ENCODE results near the gene CX3CR1. TPM values are rescaled to one million over a fixed set of nuclear protein-coding genes. Genes with fewer than 3 reads are reported as not detected.

Gene CX3CR1
- polyA plus RNA-seq, 1 experiment, result not detected

DNA sequence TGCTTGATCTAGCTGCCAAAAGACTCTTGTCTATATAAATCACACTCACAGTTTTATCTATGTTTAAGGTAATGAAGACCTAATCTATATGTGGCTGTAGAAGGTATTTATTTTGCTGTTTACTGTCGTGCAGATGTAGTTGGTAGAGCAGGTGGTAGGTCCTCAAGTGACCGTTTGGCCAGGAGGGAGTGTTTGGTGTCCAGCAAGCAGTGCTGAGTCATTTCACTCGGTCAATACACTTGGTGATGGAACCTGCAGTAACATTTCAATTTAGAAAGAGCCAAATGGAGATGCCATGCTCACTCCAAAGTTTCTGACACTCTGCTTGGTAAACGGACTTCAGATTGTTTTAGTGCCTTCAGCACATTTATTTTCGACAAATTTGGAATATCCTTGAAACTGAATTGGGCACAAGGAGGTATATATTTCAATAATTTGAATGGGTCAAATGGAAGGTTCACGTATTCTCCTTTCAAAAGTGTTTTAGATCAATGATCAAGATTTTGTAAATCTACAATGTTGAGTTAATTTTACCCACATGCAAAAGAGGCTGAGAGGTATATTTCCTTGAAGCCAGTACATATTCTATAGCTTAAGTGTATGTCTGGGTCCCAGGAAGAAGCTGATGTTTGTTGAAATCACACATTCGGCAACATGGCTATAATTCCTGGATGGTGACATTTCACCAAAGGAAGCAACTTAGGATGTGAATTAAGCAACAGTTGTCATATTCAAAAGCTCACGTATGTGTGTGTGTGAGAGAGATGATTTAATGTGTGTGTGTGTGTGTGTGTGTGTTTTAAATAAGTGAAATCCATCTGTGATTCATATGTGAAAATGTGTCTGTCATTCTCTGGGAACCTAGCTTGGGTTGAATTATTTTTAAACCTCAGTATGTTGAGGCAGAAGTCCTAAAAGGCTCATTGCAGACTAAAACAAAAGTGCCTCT, 7.7 kb upstream of the CX3CR1 start:
- no peaks in the 10 kb centered on the region for H3K9me3 ChIP-seq (ENCODE audit: control insufficient read depth, insufficient read depth, low read length)
- no peak for DNase-seq (ENCODE audit: low read depth, low spot score)

DNA sequence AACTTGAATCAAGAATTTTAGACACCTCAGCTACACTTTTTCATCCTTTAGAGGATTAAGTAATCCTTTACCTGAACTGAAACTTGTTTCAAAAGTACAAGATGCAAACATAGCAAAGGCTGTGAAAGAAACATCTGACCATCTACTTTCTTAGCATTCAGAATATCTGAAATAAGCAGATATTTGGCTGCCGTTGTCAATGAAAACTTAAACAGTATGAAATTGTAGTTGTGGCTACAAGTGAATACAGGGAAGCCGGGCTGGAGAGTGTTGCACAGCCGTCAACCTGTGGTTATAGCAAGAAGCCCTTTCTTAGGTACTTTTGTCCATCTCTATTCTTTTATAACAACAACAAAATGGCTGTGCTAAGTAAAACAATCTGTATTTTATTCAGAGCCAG, 6.9 kb upstream of the CX3CR1 start:
- ChIA-PET CTCF (interaction anchor here (1.6 to 11.8 kb wide), 5 partner anchors 10 to 220 kb away, joined by 3 to 446 read pairs (median 47); partner anchors contain the start of genes CX3CR1 and XIRP1), POLR2A (no interaction called here)
- no peak for DNase-seq (ENCODE audit: low read depth, low spot score)
- TF ChIP-seq, protein P1, sequence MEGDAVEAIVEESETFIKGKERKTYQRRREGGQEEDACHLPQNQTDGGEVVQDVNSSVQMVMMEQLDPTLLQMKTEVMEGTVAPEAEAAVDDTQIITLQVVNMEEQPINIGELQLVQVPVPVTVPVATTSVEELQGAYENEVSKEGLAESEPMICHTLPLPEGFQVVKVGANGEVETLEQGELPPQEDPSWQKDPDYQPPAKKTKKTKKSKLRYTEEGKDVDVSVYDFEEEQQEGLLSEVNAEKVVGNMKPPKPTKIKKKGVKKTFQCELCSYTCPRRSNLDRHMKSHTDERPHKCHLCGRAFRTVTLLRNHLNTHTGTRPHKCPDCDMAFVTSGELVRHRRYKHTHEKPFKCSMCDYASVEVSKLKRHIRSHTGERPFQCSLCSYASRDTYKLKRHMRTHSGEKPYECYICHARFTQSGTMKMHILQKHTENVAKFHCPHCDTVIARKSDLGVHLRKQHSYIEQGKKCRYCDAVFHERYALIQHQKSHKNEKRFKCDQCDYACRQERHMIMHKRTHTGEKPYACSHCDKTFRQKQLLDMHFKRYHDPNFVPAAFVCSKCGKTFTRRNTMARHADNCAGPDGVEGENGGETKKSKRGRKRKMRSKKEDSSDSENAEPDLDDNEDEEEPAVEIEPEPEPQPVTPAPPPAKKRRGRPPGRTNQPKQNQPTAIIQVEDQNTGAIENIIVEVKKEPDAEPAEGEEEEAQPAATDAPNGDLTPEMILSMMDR (IDR thresholded peaks at IDR 0.05; ENCODE audit: low read depth, low read length), result no peak
- no peak overlapping the region for H3K4me3 ChIP-seq (ENCODE audit: low read depth, low read length)
- no peaks in the 10 kb centered on the region for H3K27me3 ChIP-seq (ENCODE audit: control insufficient read depth, insufficient read depth, low read length)
- H3K27ac ChIP-seq (ENCODE audit: low read depth, low read length), result no peak overlapping the region
- no peaks in the 10 kb centered on the region for H3K9me3 ChIP-seq (ENCODE audit: control insufficient read depth, insufficient read depth, low read length)

More for the DNA sequence above, 7.7 kb upstream of the CX3CR1 start:
- POLR2A ChIA-PET, result interaction anchor here (1.1 to 1.5 kb wide), 2 partner anchors 110 to 161 kb away, joined by 3 to 4 read pairs; no protein-coding TSS in a partner anchor
- no peak overlapping the region for H3K27ac ChIP-seq (ENCODE audit: low read depth, low read length)
- TF ChIP-seq, protein P1 (IDR thresholded peaks at IDR 0.05; ENCODE audit: low read depth, low read length), result no peak
- H3K4me3 ChIP-seq (ENCODE audit: low read depth, low read length), result no peak overlapping the region
- CTCF ChIA-PET, result interaction anchor here (0.6 to 11.8 kb wide), 44 partner anchors 10 to 791 kb away, joined by 3 to 446 read pairs (median 5); partner anchors contain the start of genes CX3CR1, EXOG, GORASP1 and TTC21A
- H3K27me3 ChIP-seq (ENCODE audit: control insufficient read depth, insufficient read depth, low read length), result no peaks in the 10 kb centered on the region

DNA sequence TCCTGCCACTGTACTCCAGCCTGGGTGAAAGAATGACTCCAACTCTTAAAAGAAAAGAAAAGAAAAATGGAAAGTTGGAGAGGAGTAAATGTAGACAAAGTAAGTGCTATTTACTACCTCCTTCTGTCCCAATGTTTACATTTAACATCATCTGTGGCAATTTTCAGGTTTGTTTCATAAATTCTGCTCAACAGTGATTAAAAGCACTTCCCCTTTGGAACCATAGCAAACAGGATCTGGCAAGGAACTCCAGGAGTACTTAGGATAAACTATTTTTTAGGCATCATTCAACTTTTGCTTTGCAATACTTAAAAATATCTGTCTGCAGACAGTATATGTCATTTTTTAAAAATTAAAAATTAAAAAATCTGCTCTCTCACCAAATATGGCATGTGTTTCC, 5.5 kb upstream of the CX3CR1 start:
- no peak overlapping the region for H3K4me3 ChIP-seq (ENCODE audit: low read depth, low read length)
- DNase-seq (ENCODE audit: low read depth, low spot score), result no peak
- ChIA-PET POLR2A (no interaction called here), CTCF (interaction anchor here (0.6 to 11.8 kb wide), 3 partner anchors 90 to 158 kb away, joined by 3 to 446 read pairs (median 269); partner anchors contain the start of gene XIRP1)
- TF ChIP-seq, protein P1 (IDR thresholded peaks at IDR 0.05; ENCODE audit: low read depth, low read length), result no peak
- H3K27me3 ChIP-seq (ENCODE audit: control insufficient read depth, insufficient read depth, low read length), result peaks cover 2% of the 10 kb centered on the region
- no peaks in the 10 kb centered on the region for H3K9me3 ChIP-seq (ENCODE audit: control insufficient read depth, insufficient read depth, low read length)
- H3K27ac ChIP-seq (ENCODE audit: low read depth, low read length), result no peak overlapping the region

DNA sequence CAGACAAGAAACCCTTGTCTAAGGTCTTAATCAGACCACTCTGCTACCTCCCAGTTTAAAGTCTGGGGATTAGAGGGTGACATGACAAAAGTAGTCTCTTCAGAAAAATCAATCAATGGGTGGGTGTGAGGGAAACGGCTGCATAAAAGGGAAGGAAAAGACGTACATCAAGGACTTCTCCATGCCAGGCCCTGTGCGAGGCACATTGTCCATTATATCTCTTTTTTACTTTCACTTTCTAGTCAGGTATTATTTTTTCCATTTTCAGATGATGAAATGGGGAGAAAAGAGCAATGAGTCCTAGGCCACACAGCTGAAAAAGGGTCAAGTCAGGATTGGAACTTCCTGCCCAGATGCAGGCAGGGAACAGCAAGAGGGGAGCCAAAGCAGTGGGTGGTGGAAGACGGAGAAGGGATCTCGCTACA, 4.6 kb upstream of the CX3CR1 start:
- CTCF ChIA-PET, result interaction anchor here (6.7 to 11.8 kb wide), 2 partner anchors 8 to 158 kb away, joined by 49 to 446 read pairs; no protein-coding TSS in a partner anchor
- no peak for DNase-seq (ENCODE audit: low read depth, low spot score)
- Histone ChIP-seq H3K27ac (ENCODE audit: low read depth, low read length) (no peak overlapping the region), H3K4me3 (ENCODE audit: low read depth, low read length) (no peak overlapping the region), H3K9me3 (ENCODE audit: control insufficient read depth, insufficient read depth, low read length) (no peaks in the 10 kb centered on the region), H3K27me3 (ENCODE audit: control insufficient read depth, insufficient read depth, low read length) (peaks cover 2% of the 10 kb centered on the region)
- TF ChIP-seq, protein P1 (IDR thresholded peaks at IDR 0.05; ENCODE audit: low read depth, low read length), result no peak
- POLR2A ChIA-PET, result no interaction called here

DNA sequence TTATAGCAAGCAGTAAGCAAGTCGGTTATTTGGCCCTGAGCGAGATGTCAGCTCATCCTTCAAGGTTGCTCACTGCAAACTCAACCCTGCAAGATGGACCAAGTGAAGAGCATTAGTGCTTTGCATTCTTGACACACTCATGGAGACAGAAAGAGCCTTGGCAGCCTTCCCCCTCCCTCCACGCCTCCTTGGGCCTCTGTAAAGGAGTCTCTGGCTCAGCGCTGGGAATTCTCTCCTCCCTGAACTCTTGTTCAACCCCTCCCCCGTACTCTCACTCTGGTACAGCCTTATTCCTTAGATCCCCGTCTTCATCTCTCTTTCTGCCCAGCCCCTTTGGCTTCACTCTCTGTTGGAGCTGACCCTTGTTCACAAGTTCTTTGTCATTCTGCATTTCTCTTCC, 2.2 kb upstream of the CX3CR1 start:
- ChIA-PET POLR2A (no interaction called here), CTCF (interaction anchor here (1.1 to 11.8 kb wide), 3 partner anchors 11 to 155 kb away, joined by 3 to 446 read pairs (median 49); no protein-coding TSS in a partner anchor)
- DNase-seq (ENCODE audit: low read depth, low spot score), result no peak

More for the DNA sequence above, 2.2 kb upstream of the CX3CR1 start:
- H3K27me3 ChIP-seq (ENCODE audit: control insufficient read depth, insufficient read depth, low read length), result peaks cover 7% of the 10 kb centered on the region
- no peaks in the 10 kb centered on the region for H3K9me3 ChIP-seq (ENCODE audit: control insufficient read depth, insufficient read depth, low read length)
- TF ChIP-seq, protein P1 (IDR thresholded peaks at IDR 0.05; ENCODE audit: low read depth, low read length), result no peak
- H3K27ac ChIP-seq (ENCODE audit: low read depth, low read length), result peak overlapping the region; percentile 21
- no peak overlapping the region for H3K4me3 ChIP-seq (ENCODE audit: low read depth, low read length)

All from AG04450 (cell line).